Muscle layer of colon (tissue), 2 donors: Measurements from ENCODE around the gene SRI.

ENCODE experiments used
- H3K27ac ChIP-seq: one replicate; pipeline ENCODE4 v1.7.0; 2013; ENCODE audit warnings: low read depth, mild to moderate bottlenecking, low read length, moderate library complexity
- H3K27me3 ChIP-seq, 2 donors: one replicate each; pipeline ENCODE4 v1.7.0; 2013; ENCODE audit warnings: low read length in 2 of 2, mild to moderate bottlenecking in 2 of 2; ENCODE audit not compliant: insufficient read depth in 2 of 2, control insufficient read depth in 1 of 2
- H3K36me3 ChIP-seq: one replicate; pipeline ENCODE4 v1.7.0; 2013; ENCODE audit warnings: mild to moderate bottlenecking, low read length; ENCODE audit not compliant: insufficient read depth
- H3K4me1 ChIP-seq: one replicate; pipeline ENCODE4 v1.7.0; 2013; ENCODE audit warnings: mild to moderate bottlenecking, low read length; ENCODE audit not compliant: insufficient read depth
- H3K4me3 ChIP-seq, 2 donors: one replicate each; pipeline ENCODE4 v1.7.0; 2013; ENCODE audit warnings: low read length in 2 of 2, low read depth in 1 of 2, mild to moderate bottlenecking in 1 of 2, moderate library complexity in 1 of 2
- H3K9ac ChIP-seq: one replicate; pipeline ENCODE4 v1.7.0; 2013; ENCODE audit warnings: low read length
- H3K9me3 ChIP-seq: one replicate; pipeline ENCODE4 v1.7.0; 2013; ENCODE audit warnings: mild to moderate bottlenecking, low read length
- donor health status: abdominal sarcoma.
- donor health status: Adenocarcinoma of cecum.

SRI gene

DNA sequence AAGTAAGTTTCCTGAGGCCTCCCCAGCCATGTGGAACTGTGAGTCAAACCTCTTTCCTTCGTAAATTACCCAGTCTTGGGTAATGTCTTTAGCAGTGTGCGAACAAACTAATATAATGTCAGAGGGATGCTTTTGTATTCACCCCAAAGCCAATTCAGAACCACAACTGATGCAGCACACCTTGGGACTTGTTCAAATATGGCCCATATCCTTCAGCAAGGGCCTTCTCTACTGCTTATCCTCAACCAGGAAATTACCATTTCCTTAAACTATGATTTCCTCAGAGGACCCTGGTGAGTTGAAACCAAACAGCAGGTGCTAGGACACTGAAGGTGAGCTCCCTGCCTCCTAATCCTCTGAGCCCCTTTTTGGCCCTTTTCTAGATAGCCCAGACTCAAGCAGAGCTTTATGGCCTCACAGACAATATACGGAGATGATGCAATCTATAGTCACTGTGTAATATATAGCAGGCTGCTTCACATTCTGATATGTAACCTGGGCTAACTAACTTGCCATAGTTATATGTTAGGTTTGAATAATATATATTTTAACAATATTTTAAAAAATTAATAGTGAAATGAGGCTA lies 15.2 kb downstream of the SRI start:
- Histone ChIP-seq H3K4me3 (no peak overlapping the region), H3K27ac (no peak overlapping the region), H3K27me3 (no peaks in the 10 kb centered on the region), H3K4me1 (no peaks in the 10 kb centered on the region), H3K36me3 (peaks cover 57% of the 10 kb centered on the region), H3K9me3 (no peaks in the 10 kb centered on the region), H3K9ac (no peak overlapping the region)

DNA sequence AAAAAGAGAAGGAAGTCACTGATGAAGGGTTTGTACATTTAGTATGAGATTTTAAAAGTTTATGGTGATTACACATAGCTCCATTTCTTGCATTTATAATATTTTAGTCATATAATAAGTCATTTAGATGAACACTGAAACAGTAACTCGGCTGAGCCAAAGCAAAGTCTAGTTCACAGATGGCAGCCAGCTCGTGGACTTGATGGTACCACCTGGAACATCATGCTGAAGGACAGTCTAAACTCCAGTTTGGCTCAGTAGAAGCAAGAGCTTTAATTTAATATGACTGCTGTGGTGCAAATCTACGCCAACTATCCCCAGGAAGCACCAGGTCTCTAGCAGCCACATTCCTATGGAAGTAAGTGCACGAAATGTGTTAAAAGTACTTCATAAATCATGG lies 16.4 kb downstream of the SRI start:
- no peaks in the 10 kb centered on the region for H3K27me3 ChIP-seq
- H3K9ac ChIP-seq: no peak overlapping the region
- no peaks in the 10 kb centered on the region for H3K4me1 ChIP-seq
- no peak overlapping the region for H3K4me3 ChIP-seq
- no peaks in the 10 kb centered on the region for H3K9me3 ChIP-seq
- H3K27ac ChIP-seq: no peak overlapping the region
- H3K36me3 ChIP-seq: peaks cover 48% of the 10 kb centered on the region

DNA sequence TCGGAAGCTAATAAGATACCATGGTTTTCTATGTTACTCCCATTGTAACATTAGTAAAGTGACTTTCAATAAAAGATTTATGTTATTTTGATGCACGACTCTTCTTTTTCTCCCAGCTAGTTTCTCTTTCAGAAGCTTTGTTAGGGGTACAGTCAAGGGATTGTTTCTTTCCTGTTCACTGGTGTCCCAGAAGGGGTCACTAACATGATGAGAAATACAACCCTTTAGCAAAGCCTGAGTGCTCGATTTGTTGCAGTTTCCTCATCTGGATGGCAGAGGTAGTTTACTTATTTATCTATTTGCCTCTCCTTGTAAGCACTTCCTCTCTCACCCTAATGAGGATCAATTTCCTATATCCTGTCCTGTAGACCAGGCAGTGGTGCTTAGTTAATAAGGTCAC lies 17.0 kb downstream of the SRI start:
- Histone ChIP-seq H3K36me3 (peaks cover 42% of the 10 kb centered on the region), H3K9ac (no peak overlapping the region), H3K4me1 (no peaks in the 10 kb centered on the region), H3K9me3 (no peaks in the 10 kb centered on the region), H3K27ac (no peak overlapping the region), H3K4me3 (no peak overlapping the region), H3K27me3 (no peaks in the 10 kb centered on the region)

DNA sequence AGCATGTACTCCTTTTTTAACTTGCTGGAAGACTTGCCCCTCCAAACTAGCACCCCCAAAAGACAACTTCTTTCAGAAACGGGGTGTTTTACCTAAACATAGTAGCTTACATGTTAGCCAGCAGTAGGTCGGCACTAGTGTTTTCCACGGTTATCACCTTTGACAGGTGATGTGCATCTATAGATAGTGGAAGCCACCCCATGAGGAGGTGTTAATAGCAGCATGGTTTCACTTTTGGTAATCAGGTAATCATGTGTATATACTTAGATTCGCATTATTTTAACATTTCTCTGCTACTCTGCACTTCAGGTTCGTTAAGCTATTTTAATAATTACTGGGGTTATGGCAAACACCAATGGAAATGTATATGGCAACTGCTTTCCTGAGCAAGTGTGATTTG lies 17.6 kb downstream of the SRI start:
- no peaks in the 10 kb centered on the region for H3K9me3 ChIP-seq
- H3K27ac ChIP-seq: no peak overlapping the region
- peaks cover 37% of the 10 kb centered on the region for H3K36me3 ChIP-seq
- H3K27me3 ChIP-seq: no peaks in the 10 kb centered on the region
- no peak overlapping the region for H3K9ac ChIP-seq
- no peaks in the 10 kb centered on the region for H3K4me1 ChIP-seq
- no peak overlapping the region for H3K4me3 ChIP-seq

DNA sequence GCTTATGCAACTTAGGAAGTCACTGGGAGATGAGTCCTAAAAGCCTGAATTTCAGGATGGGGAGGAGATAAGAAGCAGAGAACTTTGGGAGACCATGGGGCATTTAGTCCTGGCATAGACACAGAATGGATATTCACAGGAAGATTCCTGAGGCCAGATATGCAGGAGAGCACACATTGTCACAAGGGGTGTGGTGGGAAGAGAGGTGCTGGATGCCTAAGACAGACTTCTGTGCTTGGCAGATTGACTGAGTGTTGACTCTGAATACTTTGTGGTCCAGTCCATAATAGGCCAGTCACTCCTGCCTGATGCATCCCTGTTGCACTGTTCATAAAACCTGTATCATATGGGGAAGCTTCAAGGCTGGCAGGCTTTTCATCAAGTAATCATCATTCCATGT lies 18.5 kb downstream of the SRI start:
- Histone ChIP-seq H3K9ac (no peak overlapping the region), H3K9me3 (no peaks in the 10 kb centered on the region), H3K4me3 (no peak overlapping the region), H3K27me3 (no peaks in the 10 kb centered on the region), H3K27ac (no peak overlapping the region), H3K4me1 (no peaks in the 10 kb centered on the region), H3K36me3 (peaks cover 29% of the 10 kb centered on the region)

DNA sequence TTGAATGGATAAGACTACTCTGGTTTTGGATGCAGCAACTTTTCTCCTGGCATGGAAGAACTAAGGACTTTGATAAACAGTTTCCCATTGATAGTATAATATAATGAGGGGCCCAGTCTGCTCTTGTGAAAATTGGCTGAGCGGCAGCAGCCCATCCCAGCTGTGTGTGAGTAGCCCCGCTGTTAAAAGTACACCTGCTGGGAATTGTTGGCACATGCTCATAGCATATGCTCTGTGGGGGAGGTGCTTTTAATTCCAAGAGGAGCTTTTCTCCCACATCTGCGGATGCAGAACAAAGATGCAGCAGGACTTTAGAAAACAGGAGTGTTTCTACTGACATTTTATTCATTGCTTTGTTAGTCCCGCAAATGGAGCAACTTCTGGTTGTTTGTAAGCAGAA lies 19.0 kb downstream of the SRI start:
- H3K4me3 ChIP-seq: no peak overlapping the region
- H3K36me3 ChIP-seq: peaks cover 24% of the 10 kb centered on the region
- no peaks in the 10 kb centered on the region for H3K27me3 ChIP-seq
- no peaks in the 10 kb centered on the region for H3K9me3 ChIP-seq
- H3K4me1 ChIP-seq: no peaks in the 10 kb centered on the region
- H3K27ac ChIP-seq: no peak overlapping the region
- H3K9ac ChIP-seq: no peak overlapping the region

DNA sequence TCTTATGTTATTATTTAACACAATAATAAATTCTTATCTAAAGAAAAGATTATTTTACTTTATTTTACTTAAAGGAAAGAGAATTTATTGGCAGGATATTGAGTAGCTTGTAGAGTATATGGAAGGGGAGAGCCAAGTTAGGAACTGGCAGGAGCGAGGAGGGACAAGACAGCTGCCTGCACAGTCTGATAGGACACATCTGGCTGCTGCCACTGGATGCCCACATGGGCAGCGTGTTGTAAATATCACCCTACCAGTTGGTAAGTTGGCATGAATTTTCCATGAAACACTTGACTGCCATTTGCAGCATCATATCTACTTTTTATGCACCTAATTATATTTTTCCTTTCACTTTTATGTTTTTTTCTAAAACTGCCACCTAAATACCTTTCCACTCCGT lies 19.6 kb downstream of the SRI start:
- Histone ChIP-seq H3K9me3 (no peaks in the 10 kb centered on the region), H3K27ac (no peak overlapping the region), H3K4me1 (no peaks in the 10 kb centered on the region), H3K9ac (no peak overlapping the region), H3K36me3 (peaks cover 21% of the 10 kb centered on the region), H3K27me3 (no peaks in the 10 kb centered on the region), H3K4me3 (no peak overlapping the region)

DNA sequence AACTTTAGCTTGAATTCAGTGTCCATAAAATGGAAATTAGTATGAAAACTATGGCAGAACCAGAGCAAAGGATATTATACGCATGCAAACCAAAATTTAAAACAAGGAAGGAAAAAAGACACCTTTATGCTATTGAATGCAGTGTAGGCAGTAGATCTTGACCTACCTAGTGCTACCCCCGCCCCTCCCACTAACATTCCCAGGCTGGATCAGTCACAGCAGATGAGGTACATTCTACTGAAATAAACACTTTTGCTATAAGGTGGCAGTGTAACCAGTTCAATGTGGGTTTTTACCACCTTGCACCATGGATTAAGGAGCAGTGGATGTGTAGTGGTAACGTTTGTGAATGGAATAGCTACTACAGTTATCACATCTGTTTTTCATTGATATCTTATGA lies 27.9 kb downstream of the SRI start:
- Histone ChIP-seq H3K9me3 (no peaks in the 10 kb centered on the region), H3K9ac (no peak overlapping the region), H3K27me3 (no peaks in the 10 kb centered on the region), H3K4me3 (no peak overlapping the region), H3K27ac (no peak overlapping the region), H3K4me1 (no peaks in the 10 kb centered on the region), H3K36me3 (no peaks in the 10 kb centered on the region)

DNA sequence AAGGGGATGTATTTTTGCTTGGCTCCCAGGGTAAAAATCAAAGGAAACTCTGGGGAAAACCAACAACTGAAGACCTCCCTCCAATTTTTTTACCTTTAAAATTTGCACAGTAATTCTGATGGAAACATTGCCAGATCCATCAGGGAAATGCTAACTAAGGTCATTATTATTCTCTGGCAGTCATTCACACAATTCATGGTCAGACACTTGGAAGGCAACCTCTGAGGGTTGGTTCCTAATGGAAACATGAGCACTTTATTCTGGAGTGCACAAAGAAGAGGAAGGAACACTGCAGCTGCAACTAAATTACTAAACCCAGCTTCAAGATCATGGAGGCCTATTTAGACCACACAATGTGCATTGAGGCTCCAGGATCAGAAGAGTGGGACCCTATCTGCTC lies 34.2 kb downstream of the SRI start:
- H3K36me3 ChIP-seq: no peaks in the 10 kb centered on the region
- H3K27ac ChIP-seq: no peak overlapping the region
- H3K4me3 ChIP-seq: no peak overlapping the region
- no peaks in the 10 kb centered on the region for H3K27me3 ChIP-seq
- no peak overlapping the region for H3K9ac ChIP-seq
- H3K4me1 ChIP-seq: no peaks in the 10 kb centered on the region
- H3K9me3 ChIP-seq: no peaks in the 10 kb centered on the region

DNA sequence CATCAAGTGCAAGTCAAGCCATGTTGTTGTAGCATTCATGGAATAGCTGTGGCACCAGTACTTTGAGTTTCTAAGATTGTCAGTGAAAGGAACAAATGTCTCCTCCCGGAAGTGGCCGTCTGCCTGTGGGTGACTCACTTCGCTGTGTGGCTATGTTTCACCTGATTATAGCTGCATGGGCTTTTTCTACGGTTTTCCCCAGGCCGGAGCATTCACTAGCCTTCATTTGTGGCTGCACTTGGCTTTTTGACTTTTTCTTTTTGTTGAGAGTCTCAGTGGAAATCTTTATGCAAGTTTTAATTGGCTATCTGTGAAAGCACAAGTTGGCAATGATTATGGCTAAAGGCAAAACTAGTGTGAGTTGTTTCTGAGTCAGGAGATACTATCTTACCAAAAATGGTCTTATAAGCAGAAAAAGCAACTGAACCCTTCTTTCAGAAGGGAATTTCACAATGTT lies 35.0 kb downstream of the SRI start:
- Histone ChIP-seq H3K27me3 (no peaks in the 10 kb centered on the region), H3K27ac (no peak overlapping the region), H3K4me3 (no peak overlapping the region), H3K9ac (no peak overlapping the region), H3K9me3 (no peaks in the 10 kb centered on the region), H3K4me1 (no peaks in the 10 kb centered on the region), H3K36me3 (no peaks in the 10 kb centered on the region)

DNA sequence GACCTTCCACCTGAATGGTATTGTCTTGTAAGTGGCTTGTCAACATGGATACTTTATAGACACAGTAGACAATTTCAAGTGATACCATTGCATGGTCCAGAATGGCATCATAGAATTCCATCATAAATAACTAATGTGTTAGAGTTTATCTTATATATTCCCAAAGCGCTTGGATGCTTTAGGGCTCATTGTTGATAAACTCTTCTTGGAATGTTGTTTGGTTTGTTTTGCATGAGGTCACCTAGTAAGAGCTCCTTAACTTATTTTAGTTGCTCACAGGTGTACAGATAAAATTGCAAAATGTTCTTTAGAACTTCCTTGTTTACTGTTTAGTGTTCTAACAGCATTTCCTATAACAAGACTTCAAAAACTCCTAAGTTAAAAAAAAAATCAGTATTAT lies 36.8 kb downstream of the SRI start:
- no peak overlapping the region for H3K9ac ChIP-seq
- H3K4me1 ChIP-seq: no peaks in the 10 kb centered on the region
- H3K9me3 ChIP-seq: no peaks in the 10 kb centered on the region
- H3K4me3 ChIP-seq: no peak overlapping the region
- H3K27ac ChIP-seq: no peak overlapping the region
- no peaks in the 10 kb centered on the region for H3K27me3 ChIP-seq
- H3K36me3 ChIP-seq: no peaks in the 10 kb centered on the region

DNA sequence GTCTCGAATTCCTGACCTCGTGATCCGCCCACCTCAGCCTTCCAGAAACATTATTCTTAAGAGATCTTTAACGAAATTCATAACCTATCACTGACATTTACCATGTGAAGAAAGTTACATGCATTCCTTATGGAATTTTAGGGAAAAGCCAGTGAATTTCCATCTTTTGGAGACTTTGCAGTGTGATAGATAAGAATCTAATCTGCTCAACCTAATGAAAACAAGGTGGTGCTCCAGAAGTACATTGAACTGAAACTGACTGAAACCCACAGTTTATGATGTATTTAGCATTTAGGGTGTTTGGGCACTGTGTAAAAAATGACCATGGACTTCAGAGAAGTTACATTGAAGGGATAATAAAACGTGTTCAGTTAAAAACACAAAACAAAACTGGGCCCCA lies 43.6 kb downstream of the SRI start:
- Histone ChIP-seq H3K27ac (no peak overlapping the region), H3K9ac (no peak overlapping the region), H3K27me3 (no peaks in the 10 kb centered on the region), H3K4me3 (no peak overlapping the region), H3K36me3 (no peaks in the 10 kb centered on the region), H3K4me1 (no peaks in the 10 kb centered on the region), H3K9me3 (no peaks in the 10 kb centered on the region)
